Measurements from ENCODE around the gene USP54. TPM values are rescaled to one million over a fixed set of nuclear protein-coding genes. Genes with fewer than 3 reads are reported as not detected.
"Not testable (repeated sequence)": the region's sequence is repeated elsewhere in the genome, so short reads cannot be mapped to it uniquely, and the experiment has no call there.

The USP54 gene
- polyA plus RNA-seq, 2 donors: 16.8 to 23.7 TPM

DNA sequence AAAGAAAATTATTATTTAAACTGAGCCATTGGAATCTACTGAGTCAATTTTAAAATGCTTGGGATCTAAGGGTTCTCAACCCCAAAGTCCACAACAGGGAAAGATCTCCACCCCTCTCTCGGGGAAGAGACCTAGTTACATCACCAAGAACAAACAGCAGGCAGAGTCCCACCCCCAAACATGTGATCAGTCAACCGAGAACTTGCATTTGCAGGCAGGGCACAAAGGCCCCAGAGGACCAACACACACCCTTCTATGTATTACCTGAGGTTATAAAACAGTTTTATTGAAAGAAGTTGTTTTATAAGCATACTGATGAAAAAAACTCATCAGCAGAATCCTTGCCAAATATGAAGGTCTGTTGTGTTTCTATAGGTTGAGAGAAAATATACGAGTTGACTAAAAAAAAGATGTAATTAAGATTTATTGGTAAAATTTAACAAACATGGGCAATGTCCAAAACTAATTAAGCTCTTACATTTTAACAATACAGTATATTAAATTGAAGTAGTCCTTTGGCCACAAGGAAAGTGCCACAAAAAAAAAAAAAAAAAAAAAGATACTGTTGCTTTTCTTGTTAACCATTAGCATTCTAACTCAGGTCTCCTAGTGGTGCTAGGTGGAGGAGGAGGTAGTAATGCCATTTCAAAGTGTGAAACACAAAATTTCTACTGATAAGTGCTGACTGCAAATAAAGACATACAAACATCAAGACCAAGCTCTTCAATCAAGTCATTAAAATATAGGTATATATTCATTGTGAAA lies 975 bp upstream of the USP54 start:
- H3K4me1 ChIP-seq (ENCODE audit: control insufficient read depth in 2 of 2, insufficient read depth in 2 of 2, low read length in 1 of 2): peaks cover 0 to 2% of the 10 kb centered on the region in 2 donors

DNA sequence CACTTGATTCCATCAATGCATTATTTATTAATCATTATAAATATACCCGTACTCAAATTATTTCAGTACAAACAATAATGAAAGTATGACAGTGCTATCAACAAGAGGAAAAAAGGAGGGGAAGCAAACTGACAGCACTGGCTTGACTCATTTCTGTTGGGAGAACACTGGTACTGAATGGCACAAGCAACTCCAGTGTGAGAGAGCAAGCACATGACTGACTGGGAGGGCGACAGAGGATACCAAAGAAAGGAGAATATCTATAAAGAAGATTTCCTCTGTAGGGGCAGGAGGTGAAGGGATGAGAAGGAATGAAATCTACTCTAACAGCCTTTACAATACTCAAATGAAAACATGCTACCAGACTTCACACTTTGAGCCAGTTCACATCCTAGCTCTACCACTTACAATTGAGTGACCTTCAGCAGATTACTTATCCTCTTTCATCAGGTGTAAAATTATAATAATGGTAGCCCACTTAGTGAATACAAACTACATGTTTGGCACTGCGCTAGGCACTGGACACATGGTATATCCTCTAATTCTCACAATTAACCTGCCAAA lies 1.5 kb downstream of the USP54 start:
- Histone ChIP-seq H3K9me3 (ENCODE audit: control insufficient read depth in 2 of 2, insufficient read depth in 1 of 2, low read depth in 1 of 2, low read length in 1 of 2) (no peaks in the 10 kb centered on the region), H3K27me3 (ENCODE audit: control insufficient read depth in 1 of 2, insufficient read depth in 2 of 2, low read length in 2 of 2) (no peaks in the 10 kb centered on the region), H3K36me3 (ENCODE audit: control insufficient read depth in 2 of 2, insufficient read depth in 2 of 2, low read length in 1 of 2) (no peaks in the 10 kb centered on the region), H3K4me3 (ENCODE audit: low read depth in 1 of 2, low read length in 2 of 2) (peak overlapping the region in 1 of 2 donors; percentile 43), H3K4me1 (ENCODE audit: control insufficient read depth in 2 of 2, insufficient read depth in 2 of 2, low read length in 1 of 2) (peaks cover 0 to 2% of the 10 kb centered on the region in 2 donors), H3K27ac (ENCODE audit: low read depth in 2 of 2, low read length in 1 of 2) (peak overlapping the region in 1 of 2 donors; percentile 42)
- 87 to 88% methylated on average over 3 of the region's 3 CpGs for WGBS, 2 donors

More for the DNA sequence above, 975 bp upstream of the USP54 start:
- WGBS, 2 donors: 26 to 37% methylated on average over 3 of the region's 3 CpGs
- Histone ChIP-seq H3K9me3 (ENCODE audit: control insufficient read depth in 2 of 2, insufficient read depth in 1 of 2, low read depth in 1 of 2, low read length in 1 of 2) (no peaks in the 10 kb centered on the region), H3K36me3 (ENCODE audit: control insufficient read depth in 2 of 2, insufficient read depth in 2 of 2, low read length in 1 of 2) (no peaks in the 10 kb centered on the region), H3K27me3 (ENCODE audit: control insufficient read depth in 1 of 2, insufficient read depth in 2 of 2, low read length in 2 of 2) (no peaks in the 10 kb centered on the region), H3K27ac (ENCODE audit: low read depth in 2 of 2, low read length in 1 of 2) (peak overlapping the region; percentile 15 to 78), H3K4me3 (ENCODE audit: low read depth in 1 of 2, low read length in 2 of 2) (no peak overlapping the region)

DNA sequence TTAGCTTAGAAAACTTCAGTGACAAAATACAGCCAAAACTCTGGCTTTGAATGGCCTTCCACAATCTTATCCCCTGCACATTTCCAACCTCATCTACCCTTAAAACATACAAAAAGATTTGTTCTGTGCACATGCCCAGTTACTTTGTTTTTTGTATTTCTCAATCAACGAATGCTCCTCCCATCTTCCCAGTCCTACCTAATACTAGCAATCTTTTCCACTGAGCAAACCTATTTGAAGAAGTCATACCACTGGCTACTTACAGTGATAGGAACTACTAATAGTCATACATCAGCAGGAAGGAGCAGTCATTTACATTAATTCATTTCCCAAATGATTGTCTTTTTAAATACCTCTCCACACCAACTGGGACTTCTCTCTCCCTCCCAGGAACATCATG lies 2.5 kb downstream of the USP54 start:
- Histone ChIP-seq H3K36me3 (ENCODE audit: control insufficient read depth in 2 of 2, insufficient read depth in 2 of 2, low read length in 1 of 2) (no peaks in the 10 kb centered on the region), H3K27ac (ENCODE audit: low read depth in 2 of 2, low read length in 1 of 2) (no peak overlapping the region), H3K4me3 (ENCODE audit: low read depth in 1 of 2, low read length in 2 of 2) (peak overlapping the region in 1 of 2 donors; percentile 4), H3K9me3 (ENCODE audit: control insufficient read depth in 2 of 2, insufficient read depth in 1 of 2, low read depth in 1 of 2, low read length in 1 of 2) (no peaks in the 10 kb centered on the region), H3K4me1 (ENCODE audit: control insufficient read depth in 2 of 2, insufficient read depth in 2 of 2, low read length in 1 of 2) (peaks cover 0 to 2% of the 10 kb centered on the region in 2 donors), H3K27me3 (ENCODE audit: control insufficient read depth in 1 of 2, insufficient read depth in 2 of 2, low read length in 2 of 2) (no peaks in the 10 kb centered on the region)
- 82 to 87% methylated on average over 1 of the region's 1 CpG for WGBS, 2 donors

DNA sequence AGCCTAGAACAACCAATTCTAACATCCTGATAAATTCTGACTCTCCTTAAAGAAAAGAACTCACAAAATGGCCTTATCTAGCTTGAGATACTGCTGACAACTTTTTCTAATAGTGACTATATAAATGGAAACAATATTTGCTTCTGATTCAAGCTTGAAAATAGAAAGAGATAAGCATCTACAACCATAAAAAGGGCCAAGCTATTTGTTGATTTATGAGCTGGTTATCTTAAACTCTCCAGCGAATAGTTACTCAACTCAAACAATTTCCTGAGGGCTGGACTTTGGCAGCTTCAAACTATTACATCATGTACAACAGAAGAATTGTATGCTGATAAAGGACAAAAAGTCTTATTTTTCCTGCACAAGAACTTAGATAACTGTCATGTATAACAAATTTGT lies 4.6 kb downstream of the USP54 start:
- WGBS, 2 donors: 11 to 27% methylated on average over 1 of the region's 1 CpG
- no peak overlapping the region for H3K4me3 ChIP-seq (ENCODE audit: low read depth in 1 of 2, low read length in 2 of 2)
- H3K27me3 ChIP-seq (ENCODE audit: control insufficient read depth in 1 of 2, insufficient read depth in 2 of 2, low read length in 2 of 2): no peaks in the 10 kb centered on the region
- no peaks in the 10 kb centered on the region for H3K9me3 ChIP-seq (ENCODE audit: control insufficient read depth in 2 of 2, insufficient read depth in 1 of 2, low read depth in 1 of 2, low read length in 1 of 2)
- H3K27ac ChIP-seq (ENCODE audit: low read depth in 2 of 2, low read length in 1 of 2): no peak overlapping the region
- peaks cover 0 to 2% of the 10 kb centered on the region in 2 donors for H3K4me1 ChIP-seq (ENCODE audit: control insufficient read depth in 2 of 2, insufficient read depth in 2 of 2, low read length in 1 of 2)
- no peaks in the 10 kb centered on the region for H3K36me3 ChIP-seq (ENCODE audit: control insufficient read depth in 2 of 2, insufficient read depth in 2 of 2, low read length in 1 of 2)

DNA sequence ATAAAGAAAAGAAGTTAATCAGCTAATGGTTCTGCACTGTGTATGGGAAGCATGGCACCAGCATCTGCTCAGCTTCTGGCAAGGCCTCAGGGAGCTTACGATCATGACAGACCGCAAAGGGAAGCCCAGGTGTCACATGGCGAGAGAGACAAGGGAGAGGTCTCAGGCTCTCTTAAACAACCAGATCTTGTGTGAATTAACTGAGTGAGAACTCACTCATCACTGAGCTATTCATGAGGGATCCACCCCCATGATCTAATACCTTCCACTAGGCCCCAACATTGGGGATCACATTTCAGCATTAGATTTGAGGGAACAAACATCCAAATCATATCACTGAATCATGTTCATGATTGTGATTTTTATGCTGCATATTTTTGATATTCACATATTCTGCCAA lies 5.8 kb downstream of the USP54 start:
- no peaks in the 10 kb centered on the region for H3K9me3 ChIP-seq (ENCODE audit: control insufficient read depth in 2 of 2, insufficient read depth in 1 of 2, low read depth in 1 of 2, low read length in 1 of 2)
- 91 to 96% methylated on average over 3 of the region's 3 CpGs for WGBS, 2 donors
- no peaks in the 10 kb centered on the region for H3K4me1 ChIP-seq (ENCODE audit: control insufficient read depth in 2 of 2, insufficient read depth in 2 of 2, low read length in 1 of 2)
- no peaks in the 10 kb centered on the region for H3K36me3 ChIP-seq (ENCODE audit: control insufficient read depth in 2 of 2, insufficient read depth in 2 of 2, low read length in 1 of 2)
- no peak overlapping the region for H3K27ac ChIP-seq (ENCODE audit: low read depth in 2 of 2, low read length in 1 of 2)
- H3K4me3 ChIP-seq (ENCODE audit: low read depth in 1 of 2, low read length in 2 of 2): no peak overlapping the region
- H3K27me3 ChIP-seq (ENCODE audit: control insufficient read depth in 1 of 2, insufficient read depth in 2 of 2, low read length in 2 of 2): no peaks in the 10 kb centered on the region

DNA sequence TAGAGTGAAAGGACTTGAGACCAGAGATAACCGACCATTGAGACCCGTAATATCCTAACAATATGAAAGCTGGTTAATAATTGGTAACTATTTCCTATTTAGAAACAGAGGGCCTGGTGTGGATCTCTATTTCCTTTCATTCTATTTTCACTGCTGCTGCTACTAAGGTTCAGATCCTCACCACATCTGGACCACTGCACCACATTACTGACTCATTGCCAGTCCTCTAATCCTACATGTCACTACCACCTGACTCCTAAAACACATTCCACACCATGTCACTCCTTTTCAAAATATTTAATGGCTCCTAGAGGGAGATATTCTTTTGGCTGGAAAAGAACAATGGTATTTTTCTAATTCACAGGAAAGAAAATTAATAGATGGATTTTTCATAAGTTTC lies 6.4 kb downstream of the USP54 start:
- WGBS, 2 donors: 91 to 93% methylated on average over 2 of the region's 2 CpGs

DNA sequence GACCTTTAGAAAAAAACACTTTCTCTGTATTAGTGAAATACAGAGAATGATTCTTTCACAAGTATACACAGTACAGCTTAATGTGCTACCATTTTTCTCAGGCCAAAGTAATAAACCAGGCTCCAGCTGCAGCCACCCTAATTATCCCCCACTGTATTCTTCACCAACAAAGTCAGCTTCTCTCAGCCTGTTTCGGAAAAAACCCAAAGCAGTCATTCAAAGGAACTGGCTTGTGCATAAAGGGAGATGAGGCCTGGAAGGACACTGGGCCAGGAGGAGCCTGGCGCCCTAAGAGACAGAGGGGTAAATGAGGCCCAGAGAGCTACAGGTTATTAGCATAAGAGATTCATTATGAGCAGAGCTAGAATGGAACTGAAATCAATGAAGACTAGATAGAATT lies 9.2 kb downstream of the USP54 start:
- no peaks in the 10 kb centered on the region for H3K9me3 ChIP-seq (ENCODE audit: control insufficient read depth in 2 of 2, insufficient read depth in 1 of 2, low read depth in 1 of 2, low read length in 1 of 2)
- 86 to 96% methylated on average over 2 of the region's 2 CpGs for WGBS, 2 donors

More for the DNA sequence above, 6.4 kb downstream of the USP54 start:
- H3K9me3 ChIP-seq (ENCODE audit: control insufficient read depth in 2 of 2, insufficient read depth in 1 of 2, low read depth in 1 of 2, low read length in 1 of 2): no peaks in the 10 kb centered on the region
- H3K27ac ChIP-seq (ENCODE audit: low read depth in 2 of 2, low read length in 1 of 2): no peak overlapping the region
- no peak overlapping the region for H3K4me3 ChIP-seq (ENCODE audit: low read depth in 1 of 2, low read length in 2 of 2)
- no peaks in the 10 kb centered on the region for H3K36me3 ChIP-seq (ENCODE audit: control insufficient read depth in 2 of 2, insufficient read depth in 2 of 2, low read length in 1 of 2)
- H3K27me3 ChIP-seq (ENCODE audit: control insufficient read depth in 1 of 2, insufficient read depth in 2 of 2, low read length in 2 of 2): no peaks in the 10 kb centered on the region
- H3K4me1 ChIP-seq (ENCODE audit: control insufficient read depth in 2 of 2, insufficient read depth in 2 of 2, low read length in 1 of 2): no peaks in the 10 kb centered on the region

DNA sequence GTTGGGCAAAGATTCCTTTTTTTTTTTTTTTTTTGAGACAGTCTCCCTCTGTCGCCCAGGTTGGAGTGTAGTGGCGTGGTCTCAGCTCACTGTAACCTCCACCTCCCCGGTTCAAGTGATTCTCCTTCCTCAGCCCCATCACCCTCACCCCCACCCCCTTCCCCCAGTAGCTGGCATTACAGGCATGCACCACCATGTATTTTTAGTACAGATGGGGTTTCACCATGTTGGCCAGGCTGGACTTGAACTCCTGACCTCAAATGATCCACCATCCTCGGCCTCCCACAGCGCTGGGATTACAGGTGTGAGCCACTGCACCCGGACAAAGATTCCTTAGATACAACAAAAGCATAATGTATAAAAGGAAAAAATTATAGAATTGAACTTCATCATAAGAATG lies 12.2 kb downstream of the USP54 start:
- not testable (repeated sequence) for H3K36me3 ChIP-seq (ENCODE audit: control insufficient read depth in 2 of 2, insufficient read depth in 2 of 2, low read length in 1 of 2); H3K4me1 ChIP-seq (ENCODE audit: control insufficient read depth in 2 of 2, insufficient read depth in 2 of 2, low read length in 1 of 2); H3K9me3 ChIP-seq (ENCODE audit: control insufficient read depth in 2 of 2, insufficient read depth in 1 of 2, low read depth in 1 of 2, low read length in 1 of 2); H3K4me3 ChIP-seq (ENCODE audit: low read depth in 1 of 2, low read length in 2 of 2); H3K27me3 ChIP-seq (ENCODE audit: control insufficient read depth in 1 of 2, insufficient read depth in 2 of 2, low read length in 2 of 2)
- H3K27ac ChIP-seq (ENCODE audit: low read depth in 2 of 2, low read length in 1 of 2): peak overlapping the region in 1 of 2 donors; percentile 55
- WGBS, 2 donors: 93 to 97% methylated on average over 6 of the region's 6 CpGs

More for the DNA sequence above, 9.2 kb downstream of the USP54 start:
- H3K27ac ChIP-seq (ENCODE audit: low read depth in 2 of 2, low read length in 1 of 2): no peak overlapping the region
- no peaks in the 10 kb centered on the region for H3K36me3 ChIP-seq (ENCODE audit: control insufficient read depth in 2 of 2, insufficient read depth in 2 of 2, low read length in 1 of 2)
- no peaks in the 10 kb centered on the region for H3K4me1 ChIP-seq (ENCODE audit: control insufficient read depth in 2 of 2, insufficient read depth in 2 of 2, low read length in 1 of 2)
- H3K27me3 ChIP-seq (ENCODE audit: control insufficient read depth in 1 of 2, insufficient read depth in 2 of 2, low read length in 2 of 2): no peaks in the 10 kb centered on the region
- H3K4me3 ChIP-seq (ENCODE audit: low read depth in 1 of 2, low read length in 2 of 2): no peak overlapping the region

DNA sequence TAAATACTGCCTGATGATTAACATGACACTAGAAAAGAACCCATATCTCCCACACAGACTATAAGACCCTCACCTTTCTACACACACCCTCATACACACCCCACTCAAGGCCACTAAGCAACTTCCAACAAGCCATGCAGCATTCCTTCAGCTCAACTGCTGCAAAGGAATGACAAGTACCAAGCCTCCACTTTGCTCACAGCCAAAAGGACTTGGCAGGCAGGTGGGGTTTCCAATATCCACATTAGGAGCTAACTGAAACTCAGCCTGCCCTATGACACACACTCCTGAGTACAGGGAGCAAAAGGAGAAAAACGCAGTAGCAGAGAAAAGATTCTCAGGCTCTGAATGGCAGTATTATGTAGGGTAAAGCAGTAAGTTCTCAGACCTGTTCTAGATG lies 13.4 kb downstream of the USP54 start:
- no peaks in the 10 kb centered on the region for H3K27me3 ChIP-seq (ENCODE audit: control insufficient read depth in 1 of 2, insufficient read depth in 2 of 2, low read length in 2 of 2)
- peak overlapping the region; percentile 74 to 88 for H3K27ac ChIP-seq (ENCODE audit: low read depth in 2 of 2, low read length in 1 of 2)
- 29 to 43% methylated on average over 1 of the region's 1 CpG for WGBS, 2 donors
- no peaks in the 10 kb centered on the region for H3K9me3 ChIP-seq (ENCODE audit: control insufficient read depth in 2 of 2, insufficient read depth in 1 of 2, low read depth in 1 of 2, low read length in 1 of 2)
- H3K4me3 ChIP-seq (ENCODE audit: low read depth in 1 of 2, low read length in 2 of 2): no peak overlapping the region
- H3K4me1 ChIP-seq (ENCODE audit: control insufficient read depth in 2 of 2, insufficient read depth in 2 of 2, low read length in 1 of 2): no peaks in the 10 kb centered on the region
- H3K36me3 ChIP-seq (ENCODE audit: control insufficient read depth in 2 of 2, insufficient read depth in 2 of 2, low read length in 1 of 2): no peaks in the 10 kb centered on the region

Data from esophagus (tissue), 2 donors.